Gastroesophageal sphincter (tissue), 3 donors: ENCODE data around the gene ALDH2.

Source experiments
- CTCF ChIP-seq, 4 experiments: fragments of 200-600 bp in 2 of 4; fragments of 450-650 bp in 2 of 4; sonication (generic) in 1 of 4; IDR thresholded peaks; one replicate each; pipeline ENCODE4 v1.5.1; 2017 to 2019; ENCODE audit warnings: antibody characterized with exemption in 4 of 4, mild to moderate bottlenecking in 2 of 4, moderate library complexity in 2 of 4
- POLR2AphosphoS5 ChIP-seq: sonication (generic); formaldehyde crosslinking; IDR thresholded peaks from one replicate; pipeline ENCODE4 v1.6.1; 2017; ENCODE audit warnings: antibody characterized with exemption

GRCh38 chr12:111764120-111764821, 2.5 kb upstream of the ALDH2 start:
- TF ChIP-seq CTCF (IDR thresholded peaks at IDR 0.05) (no peak), POLR2AphosphoS5 (no peak)
